Right lobe of liver (tissue), 6 donors: Measurements from ENCODE around the gene ZMYM4. TPM values are rescaled to one million over a fixed set of nuclear protein-coding genes. Genes with fewer than 3 reads are reported as not detected.

Experiments
- ATAC-seq, 4 donors: fragments of 200-7000 bp; cut with Tn5 transposase; one replicate each; pipeline ENCODE4 v1.9.1; 2020; ENCODE audit warnings: mild to moderate bottlenecking in 4 of 4, moderate library complexity in 4 of 4
- DNase-seq, 3 donors: peaks; one replicate each; pipeline ENCODE4 v3.0.0-alpha.2; 2020
- H3K27ac ChIP-seq, 3 donors: fragments of 200-600 bp; one replicate each; pipeline ENCODE4 v1.8.0; 2022
- H3K27me3 ChIP-seq, 2 donors: fragments of 200-600 bp; one replicate each; pipeline ENCODE4 v1.8.0; 2022
- H3K36me3 ChIP-seq, 4 donors: fragments of 200-600 bp; sonication (generic) in 1 of 4; one replicate each; pipeline versions ENCODE4 v1.5.1 to v1.8.0; 2017 to 2022; ENCODE audit warnings: control low read depth in 1 of 4
- H3K4me1 ChIP-seq, 4 donors: fragments of 200-600 bp; sonication (generic) in 1 of 4; one replicate each; pipeline versions ENCODE4 v1.5.1 to v1.8.0; 2017 to 2022; ENCODE audit warnings: control low read depth in 1 of 4
- H3K4me3 ChIP-seq, 3 donors: fragments of 200-600 bp; one replicate each; pipeline ENCODE4 v1.8.0; 2022
- H3K9me3 ChIP-seq, 4 donors: fragments of 200-600 bp; sonication (generic) in 1 of 4; one replicate each; pipeline versions ENCODE4 v1.5.1 to v1.8.0; 2017 to 2022; ENCODE audit warnings: control low read depth in 1 of 4
- POLR2A ChIP-seq: fragments of 450-650 bp; IDR thresholded peaks from one replicate; pipeline ENCODE4 v1.6.1; 2017; ENCODE audit warnings: antibody characterized with exemption, mild to moderate bottlenecking
- WGBS: methylation state at CpG from one replicate; pipeline ENCODE4 v1.1.6; 2018; ENCODE audit warnings: low coverage, low lambda C conversion rate; ENCODE audit not compliant: insufficient coverage; ENCODE audit errors: missing lambda C conversion rate; 5-methylcytosine and 5-hydroxymethylcytosine counted together
- intact Hi-C, 2 donors: fragments of 100-400 bp; cut with DNase I; formaldehyde crosslinking; loops; one replicate each; pipeline versions ENCODE4 v1.11.2 to v1.14.1; 2022
- total RNA-seq, 6 experiments: library from RNA; depleted of rRNA in 2 of 6; stranded (reverse); fragments of >200 nt in 2 of 6; fragmentation: NEBNext Ultra II Directional in 3 of 6; extraction: Animal tissue kit (Norgen Biotek cat#: 25700) in 3 of 6; gene quantifications; one replicate each; pipeline versions ENCODE4 v1.1.0 to v1.2.4, GENCODE V29; 2016 to 2023
- TF ChIP-seq, protein P1 (sequence below), 4 donors: fragments of 200-600 bp in 3 of 4; fragments of 450-650 bp in 1 of 4; IDR thresholded peaks; one replicate each; pipeline versions ENCODE4 v1.5.1 to v1.8.0; 2016 to 2022; ENCODE audit warnings: antibody characterized with exemption in 4 of 4, mild to moderate bottlenecking in 2 of 4
- donor health status: DM: no; HTN: yes; CAD: no.
- donor health status: DM: no; HTN: no; CAD: no.
- donor health status: DM: no; HTN: no; CAD: no.
- donor health status: DM: no; HTN: yes; CAD: no.
- donor health status: DM: no; HTN: yes; CAD: no.

ZMYM4 gene
- total RNA-seq, 6 experiments from 2014 or later, result 13.3 to 20.4 (median 17.1) TPM

DNA sequence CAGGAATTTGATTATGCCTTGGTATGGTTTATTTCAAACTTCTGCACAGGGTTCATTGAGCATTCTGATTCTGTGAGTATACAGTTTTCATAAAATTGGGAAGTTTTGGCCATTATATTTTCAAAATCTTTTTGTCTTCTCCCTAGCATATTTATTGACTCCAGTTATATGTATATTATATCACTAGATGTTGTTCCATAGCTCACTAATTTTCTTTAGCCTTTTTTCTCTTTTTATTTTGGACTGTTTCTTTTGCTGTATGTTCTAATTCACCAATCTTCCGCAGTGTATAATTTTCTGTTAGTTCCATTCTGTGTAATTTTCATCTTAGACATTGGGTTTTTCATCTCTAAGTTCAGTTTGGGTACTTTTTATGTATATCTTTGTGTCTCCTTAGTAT lies 31.9 kb downstream of the ZMYM4 start:
- no peak overlapping the region for H3K4me3 ChIP-seq
- WGBS, result 100% methylated on average over 1 of the region's 1 CpG

DNA sequence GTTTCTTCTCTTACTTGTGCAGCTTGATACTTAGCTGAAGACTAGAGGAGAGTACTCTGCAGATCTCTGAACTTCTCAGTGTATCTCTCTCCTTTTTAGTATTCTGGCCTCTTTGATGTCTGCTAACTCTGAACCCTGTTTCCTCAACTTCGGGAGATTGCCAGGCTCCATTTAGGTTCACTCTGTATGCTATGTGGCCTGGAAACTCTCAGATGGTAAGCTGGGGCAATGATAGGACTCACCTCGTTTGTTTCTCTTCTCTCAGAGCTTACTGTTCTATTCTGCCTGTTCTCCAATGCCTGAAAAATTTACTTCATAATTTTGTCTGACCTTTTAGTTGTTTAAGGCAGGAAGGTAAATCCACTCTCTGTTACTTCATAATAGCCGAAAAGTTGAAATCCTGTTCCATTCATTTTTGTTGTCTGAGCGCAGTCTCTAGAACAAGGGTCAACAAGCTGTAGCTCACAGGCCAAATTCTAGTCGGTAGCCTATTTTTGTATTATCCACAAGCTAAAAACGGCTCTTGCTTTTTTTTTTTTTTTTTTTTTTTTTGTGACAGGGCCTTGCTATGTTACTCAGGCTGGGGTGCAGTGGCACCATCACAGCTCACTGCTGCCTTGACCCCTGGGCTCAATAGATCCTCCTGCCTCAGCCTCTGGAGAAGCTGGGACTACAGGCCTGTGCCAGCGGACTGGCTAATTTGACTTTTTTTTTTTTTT lies 33.3 kb downstream of the ZMYM4 start:
- H3K27me3 ChIP-seq, result no peaks in the 10 kb centered on the region
- H3K36me3 ChIP-seq, result peaks cover 0 to 2% (median 0%) of the 10 kb centered on the region in 4 donors
- H3K27ac ChIP-seq, result peak overlapping the region in 2 of 3 donors; percentile 56 to 76
- H3K4me3 ChIP-seq, result no peak overlapping the region
- no peak for DNase-seq
- peak; percentile 82 to 90 (median 86) for ATAC-seq
- TF ChIP-seq, protein P1, sequence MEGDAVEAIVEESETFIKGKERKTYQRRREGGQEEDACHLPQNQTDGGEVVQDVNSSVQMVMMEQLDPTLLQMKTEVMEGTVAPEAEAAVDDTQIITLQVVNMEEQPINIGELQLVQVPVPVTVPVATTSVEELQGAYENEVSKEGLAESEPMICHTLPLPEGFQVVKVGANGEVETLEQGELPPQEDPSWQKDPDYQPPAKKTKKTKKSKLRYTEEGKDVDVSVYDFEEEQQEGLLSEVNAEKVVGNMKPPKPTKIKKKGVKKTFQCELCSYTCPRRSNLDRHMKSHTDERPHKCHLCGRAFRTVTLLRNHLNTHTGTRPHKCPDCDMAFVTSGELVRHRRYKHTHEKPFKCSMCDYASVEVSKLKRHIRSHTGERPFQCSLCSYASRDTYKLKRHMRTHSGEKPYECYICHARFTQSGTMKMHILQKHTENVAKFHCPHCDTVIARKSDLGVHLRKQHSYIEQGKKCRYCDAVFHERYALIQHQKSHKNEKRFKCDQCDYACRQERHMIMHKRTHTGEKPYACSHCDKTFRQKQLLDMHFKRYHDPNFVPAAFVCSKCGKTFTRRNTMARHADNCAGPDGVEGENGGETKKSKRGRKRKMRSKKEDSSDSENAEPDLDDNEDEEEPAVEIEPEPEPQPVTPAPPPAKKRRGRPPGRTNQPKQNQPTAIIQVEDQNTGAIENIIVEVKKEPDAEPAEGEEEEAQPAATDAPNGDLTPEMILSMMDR (IDR thresholded peaks at IDR 0.05), result no peak
- TF ChIP-seq POLR2A, result no peak
- intact Hi-C loops, result no loop called here
- no peaks in the 10 kb centered on the region for H3K9me3 ChIP-seq
- H3K4me1 ChIP-seq, result peaks cover 0 to 14% (median 0%) of the 10 kb centered on the region in 4 donors
- 26% methylated on average over 7 of the region's 7 CpGs for WGBS

More for the DNA sequence above, 31.9 kb downstream of the ZMYM4 start:
- intact Hi-C loops, result no loop called here
- Histone ChIP-seq H3K27me3 (no peaks in the 10 kb centered on the region), H3K36me3 (no peaks in the 10 kb centered on the region), H3K27ac (no peak overlapping the region), H3K9me3 (no peaks in the 10 kb centered on the region), H3K4me1 (peaks cover 0 to 14% (median 0%) of the 10 kb centered on the region in 4 donors)
- no peak for TF ChIP-seq POLR2A
- TF ChIP-seq, protein P1 (IDR thresholded peaks at IDR 0.05), result no peak
- no peak for ATAC-seq
- no peak for DNase-seq

DNA sequence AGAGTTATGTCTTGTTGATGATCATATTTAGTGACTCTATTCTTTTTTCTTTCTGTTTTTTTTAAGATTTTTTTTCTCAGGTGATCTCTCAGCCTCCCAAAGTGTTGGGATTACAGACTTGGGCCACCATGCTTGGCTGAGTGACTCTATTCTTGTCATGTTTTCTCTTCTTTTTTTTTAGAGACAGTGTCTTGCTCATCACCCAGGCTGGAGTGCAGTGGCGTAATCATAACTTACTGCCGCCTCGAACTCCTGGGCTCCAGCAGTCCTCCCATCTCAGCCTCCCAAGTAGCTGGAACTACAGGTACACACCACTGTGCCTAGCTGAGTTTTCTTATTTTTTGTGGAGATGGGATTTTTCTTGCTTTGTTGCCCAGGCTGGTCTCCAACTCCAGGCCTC lies 36.9 kb downstream of the ZMYM4 start:
- H3K27me3 ChIP-seq, result no peaks in the 10 kb centered on the region
- TF ChIP-seq, protein P1 (IDR thresholded peaks at IDR 0.05), result no peak
- TF ChIP-seq POLR2A, result no peak
- WGBS, result 97% methylated on average over 3 of the region's 3 CpGs
- DNase-seq, result no peak
- intact Hi-C loops, result no loop called here
- no peak overlapping the region for H3K4me3 ChIP-seq
- H3K27ac ChIP-seq, result no peak overlapping the region
- no peak for ATAC-seq
- H3K36me3 ChIP-seq, result peaks cover 0 to 2% (median 0%) of the 10 kb centered on the region in 4 donors
- H3K4me1 ChIP-seq, result peaks cover 0 to 5% (median 0%) of the 10 kb centered on the region in 4 donors
- no peaks in the 10 kb centered on the region for H3K9me3 ChIP-seq

DNA sequence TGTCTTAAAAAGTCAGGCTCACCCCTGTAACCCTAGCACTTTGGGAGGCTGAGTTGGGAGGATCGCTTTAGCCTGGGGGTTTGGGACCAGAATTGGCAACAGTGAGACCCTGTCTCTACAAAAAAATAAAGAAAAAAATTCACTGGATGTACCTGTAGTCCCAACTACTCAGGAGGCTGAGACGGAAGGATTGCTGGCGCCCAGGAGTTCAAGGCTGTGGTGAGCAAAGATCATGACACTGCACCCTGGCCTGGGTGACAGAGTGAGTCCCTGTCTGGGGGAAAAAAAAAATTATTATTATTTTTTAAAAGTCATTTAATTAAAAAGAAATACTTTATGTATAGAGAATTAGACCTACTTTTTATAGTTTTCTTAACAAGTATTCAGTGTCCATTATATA lies 47.1 kb downstream of the ZMYM4 start:
- DNase-seq (no peak), ATAC-seq (no peak)
- peaks cover 0 to 4% (median 2%) of the 10 kb centered on the region in 4 donors for H3K36me3 ChIP-seq
- H3K9me3 ChIP-seq, result no peaks in the 10 kb centered on the region
- H3K4me1 ChIP-seq, result peaks cover 0 to 4% (median 1%) of the 10 kb centered on the region in 4 donors
- intact Hi-C loops, result no loop called here
- TF ChIP-seq POLR2A, result no peak
- TF ChIP-seq, protein P1 (IDR thresholded peaks at IDR 0.05), result no peak
- no peak overlapping the region for H3K27ac ChIP-seq
- no peak overlapping the region for H3K4me3 ChIP-seq
- no peaks in the 10 kb centered on the region for H3K27me3 ChIP-seq
- WGBS, result 83% methylated on average over 3 of the region's 3 CpGs
